ENCODE results near the gene ABTB1.

The ABTB1 gene

GRCh38 chr3:127665586-127665985 is 7.2 kb upstream of the ABTB1 start:
- no peaks in the 10 kb centered on the region for H3K27me3 ChIP-seq
- no peak for TF ChIP-seq CTCF (IDR thresholded peaks at IDR 0.05)
- no peak for DNase-seq
- H3K27ac ChIP-seq = no peak overlapping the region
- H3K4me1 ChIP-seq = peaks cover 0 to 23% (median 4%) of the 10 kb centered on the region in 4 donors
- H3K9me3 ChIP-seq = no peaks in the 10 kb centered on the region
- intact Hi-C loops (cut with DNase I; ENCODE audit: low total_unique reads) = no loop called here
- no peaks in the 10 kb centered on the region for H3K36me3 ChIP-seq
- H3K4me3 ChIP-seq = no peak overlapping the region

DNA sequence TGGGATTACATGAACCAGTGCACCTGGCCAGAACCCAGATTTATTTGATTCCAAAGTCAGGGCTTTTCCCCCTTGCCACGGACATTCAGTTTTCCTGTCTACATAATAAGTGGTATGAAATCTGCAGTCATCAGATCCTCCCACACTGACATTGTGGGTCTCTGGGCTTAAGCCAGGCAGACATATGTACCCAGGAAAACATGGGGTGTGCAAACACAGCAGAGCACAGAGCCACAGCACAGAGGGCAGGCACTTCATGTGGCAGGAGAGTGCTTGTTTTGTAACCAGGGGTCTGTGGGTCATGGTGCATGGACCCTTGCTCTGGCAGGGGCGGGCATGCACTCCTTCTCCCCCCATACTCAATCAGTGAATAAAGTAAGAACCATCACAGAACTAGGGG is 6.1 kb upstream of the ABTB1 start:
- no peaks in the 10 kb centered on the region for H3K27me3 ChIP-seq
- peaks cover 0 to 21% (median 8%) of the 10 kb centered on the region in 4 donors for H3K4me1 ChIP-seq
- TF ChIP-seq CTCF (IDR thresholded peaks at IDR 0.05) = no peak
- H3K4me3 ChIP-seq = no peak overlapping the region
- no peaks in the 10 kb centered on the region for H3K36me3 ChIP-seq
- intact Hi-C loops (cut with DNase I; ENCODE audit: low total_unique reads) = no loop called here
- no peak overlapping the region for H3K27ac ChIP-seq
- DNase-seq = no peak
- no peaks in the 10 kb centered on the region for H3K9me3 ChIP-seq

DNA sequence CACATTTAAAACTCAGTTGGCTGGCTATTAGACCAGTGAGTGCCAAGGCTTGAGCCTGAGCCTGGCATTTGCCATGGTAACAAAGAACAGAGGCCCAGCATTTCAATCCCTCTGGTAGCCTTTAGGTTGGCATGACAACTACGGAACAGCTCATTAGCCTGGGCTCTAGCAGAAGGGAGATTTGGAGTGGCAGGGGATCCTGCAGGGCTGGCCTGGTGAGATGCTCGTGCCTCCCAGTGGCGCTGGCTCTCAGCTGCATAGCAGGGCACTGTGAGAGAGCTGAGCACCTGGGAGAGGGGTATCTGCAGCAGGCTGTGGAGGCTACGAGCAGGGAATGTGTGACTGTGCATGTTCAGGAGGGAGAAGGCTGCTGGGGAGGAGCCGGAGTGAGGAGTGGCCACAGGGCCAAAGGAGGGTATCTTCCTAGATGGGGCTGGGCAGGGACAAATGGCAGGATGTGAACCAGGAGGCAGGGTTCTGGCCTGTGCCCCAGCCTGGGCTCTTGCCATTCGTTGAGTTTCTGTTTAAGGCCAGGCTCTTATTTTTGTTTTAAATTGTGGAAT is 5.6 kb upstream of the ABTB1 start:
- H3K27ac ChIP-seq = no peak overlapping the region
- H3K4me1 ChIP-seq = peaks cover 0 to 21% (median 9%) of the 10 kb centered on the region in 4 donors
- TF ChIP-seq CTCF (IDR thresholded peaks at IDR 0.05) = no peak
- no peaks in the 10 kb centered on the region for H3K36me3 ChIP-seq
- H3K27me3 ChIP-seq = no peaks in the 10 kb centered on the region
- no peak for DNase-seq
- H3K9me3 ChIP-seq = no peaks in the 10 kb centered on the region
- no peak overlapping the region for H3K4me3 ChIP-seq
- intact Hi-C loops (cut with DNase I; ENCODE audit: low total_unique reads) = no loop called here

GRCh38 chr3:127668906-127669305 is 3.8 kb upstream of the ABTB1 start:
- H3K36me3 ChIP-seq = no peaks in the 10 kb centered on the region
- intact Hi-C loops (cut with DNase I; ENCODE audit: low total_unique reads) = no loop called here
- TF ChIP-seq CTCF (IDR thresholded peaks at IDR 0.05) = no peak
- no peaks in the 10 kb centered on the region for H3K9me3 ChIP-seq
- DNase-seq = peak in 1 of 2 donors; percentile 17
- H3K27me3 ChIP-seq = no peaks in the 10 kb centered on the region
- no peak overlapping the region for H3K27ac ChIP-seq
- no peak overlapping the region for H3K4me3 ChIP-seq
- H3K4me1 ChIP-seq = peaks cover 9 to 15% (median 14%) of the 10 kb centered on the region in 4 donors

DNA sequence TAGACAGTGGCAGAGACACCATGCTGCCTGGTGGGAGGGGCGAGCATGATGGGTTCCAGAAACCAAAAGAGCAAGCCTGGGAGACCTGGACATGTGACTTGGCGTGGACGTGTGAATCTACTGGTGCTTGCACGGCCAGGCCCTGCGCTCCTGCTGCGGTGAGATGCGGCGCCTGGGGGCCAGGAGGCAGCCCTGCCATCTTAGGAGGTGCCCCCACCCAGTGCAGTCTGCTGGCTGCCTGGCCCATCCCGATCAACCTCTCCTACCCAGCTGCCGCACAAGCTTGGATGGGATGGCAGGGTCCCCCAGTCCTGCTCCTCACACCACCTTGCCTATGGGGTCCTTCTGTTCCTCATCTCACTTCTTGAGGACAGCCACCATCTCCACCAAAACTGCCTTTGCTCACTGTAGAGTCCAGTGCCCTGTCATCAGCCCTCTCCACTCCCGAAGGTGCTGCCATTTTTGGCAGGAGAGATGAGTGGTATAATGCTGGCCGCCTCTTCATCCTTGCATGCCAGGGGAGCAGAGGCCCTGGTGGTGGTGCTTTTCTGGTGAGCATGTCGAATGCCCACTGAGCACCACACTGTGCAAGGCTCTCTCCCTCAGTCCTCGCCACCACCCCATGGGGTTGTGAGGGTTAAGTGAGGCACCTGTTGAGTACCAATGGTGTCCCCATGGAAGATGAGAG is 3.1 kb upstream of the ABTB1 start:
- intact Hi-C loops (cut with DNase I; ENCODE audit: low total_unique reads) = loop anchor here (5.0 kb wide), 1 partner anchor 77 kb away; the partner anchor contains the start of gene TPRA1
- Histone ChIP-seq H3K27ac (no peak overlapping the region), H3K4me1 (peaks cover 12 to 22% (median 22%) of the 10 kb centered on the region in 4 donors), H3K36me3 (peaks cover 0 to 5% (median 0%) of the 10 kb centered on the region in 3 donors), H3K9me3 (no peaks in the 10 kb centered on the region), H3K4me3 (no peak overlapping the region), H3K27me3 (no peaks in the 10 kb centered on the region)
- no peak for TF ChIP-seq CTCF (IDR thresholded peaks at IDR 0.05)
- peak; percentile 12 to 62 for DNase-seq
